SK-N-MC (cell line): ENCODE measurements around the gene LARP6.

Source experiments
- EZH2 ChIP-seq: fragments of 200-600 bp; sonication (generic); IDR thresholded peaks from one replicate; pipeline ENCODE4 v1.6.1; 2017; ENCODE audit warnings: antibody characterized with exemption
- FOXP2 ChIP-seq: optimal IDR thresholded peaks from 2 replicates; pipeline ENCODE3; 2011; ENCODE audit warnings: mild to moderate bottlenecking, moderate library complexity; ENCODE audit not compliant: insufficient read depth; ENCODE audit errors: extremely low read length, control extremely low read depth
- POLR2AphosphoS5 ChIP-seq: IDR thresholded peaks from 2 replicates; pipeline ENCODE4 v1.6.1; 2012; ENCODE audit warnings: mild to moderate bottlenecking, low read depth, low read length, borderline replicate concordance

- no peak for TF ChIP-seq POLR2AphosphoS5
- TF ChIP-seq FOXP2: no peak
- TF ChIP-seq EZH2: no peak
These were observed 57.2 kb downstream of the LARP6 start for GRCh38 chr15:70796516-70797310.
